ENCODE results near the gene SUMO3. TPM values are rescaled to one million over a fixed set of nuclear protein-coding genes. Genes with fewer than 3 reads are reported as not detected.

The SUMO3 gene
- total and polyA plus RNA-seq, 3 donors from 2014 or later = 69.9 to 93.0 (median 87.9) TPM

- no peaks in the 10 kb centered on the region for H3K9me3 ChIP-seq
- intact Hi-C loops (cut with DNase I; ENCODE audit: low total_unique reads) = loop anchor here (10.0 kb wide), 1 partner anchor 276 kb away; no protein-coding TSS in a partner anchor
- no peaks in the 10 kb centered on the region for H3K36me3 ChIP-seq (ENCODE audit: low read depth, missing control alignments)
- no peak for TF ChIP-seq POLR2A (IDR thresholded peaks at IDR 0.05)
- TF ChIP-seq, protein P1, sequence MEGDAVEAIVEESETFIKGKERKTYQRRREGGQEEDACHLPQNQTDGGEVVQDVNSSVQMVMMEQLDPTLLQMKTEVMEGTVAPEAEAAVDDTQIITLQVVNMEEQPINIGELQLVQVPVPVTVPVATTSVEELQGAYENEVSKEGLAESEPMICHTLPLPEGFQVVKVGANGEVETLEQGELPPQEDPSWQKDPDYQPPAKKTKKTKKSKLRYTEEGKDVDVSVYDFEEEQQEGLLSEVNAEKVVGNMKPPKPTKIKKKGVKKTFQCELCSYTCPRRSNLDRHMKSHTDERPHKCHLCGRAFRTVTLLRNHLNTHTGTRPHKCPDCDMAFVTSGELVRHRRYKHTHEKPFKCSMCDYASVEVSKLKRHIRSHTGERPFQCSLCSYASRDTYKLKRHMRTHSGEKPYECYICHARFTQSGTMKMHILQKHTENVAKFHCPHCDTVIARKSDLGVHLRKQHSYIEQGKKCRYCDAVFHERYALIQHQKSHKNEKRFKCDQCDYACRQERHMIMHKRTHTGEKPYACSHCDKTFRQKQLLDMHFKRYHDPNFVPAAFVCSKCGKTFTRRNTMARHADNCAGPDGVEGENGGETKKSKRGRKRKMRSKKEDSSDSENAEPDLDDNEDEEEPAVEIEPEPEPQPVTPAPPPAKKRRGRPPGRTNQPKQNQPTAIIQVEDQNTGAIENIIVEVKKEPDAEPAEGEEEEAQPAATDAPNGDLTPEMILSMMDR (IDR thresholded peaks at IDR 0.05) = no peak
- H3K27ac ChIP-seq = no peak overlapping the region
- WGBS, 2 donors = 97 to 98% methylated on average over 3 of the region's 3 CpGs
- DNase-seq = no peak
- H3K4me1 ChIP-seq = no peaks in the 10 kb centered on the region
- H3K4me3 ChIP-seq = no peak overlapping the region
- no peaks in the 10 kb centered on the region for H3K27me3 ChIP-seq
Measured at GRCh38 chr21:44790368-44790767, 27.5 kb downstream of the SUMO3 start.

- H3K4me1 ChIP-seq = no peaks in the 10 kb centered on the region
- no peak overlapping the region for H3K27ac ChIP-seq
- no peak for TF ChIP-seq POLR2A (IDR thresholded peaks at IDR 0.05)
- TF ChIP-seq, protein P1 (IDR thresholded peaks at IDR 0.05) = no peak
- WGBS, 2 donors = 87 to 100% methylated on average over 1 of the region's 1 CpG
- H3K9me3 ChIP-seq = no peaks in the 10 kb centered on the region
- DNase-seq = no peak
- no peak overlapping the region for H3K4me3 ChIP-seq
- no peaks in the 10 kb centered on the region for H3K27me3 ChIP-seq
- intact Hi-C loops (cut with DNase I; ENCODE audit: low total_unique reads) = loop anchor here (10.0 kb wide), 1 partner anchor 275 kb away; no protein-coding TSS in a partner anchor
- H3K36me3 ChIP-seq (ENCODE audit: low read depth, missing control alignments) = no peaks in the 10 kb centered on the region
Measured at GRCh38 chr21:44789880-44790279, 28.0 kb downstream of the SUMO3 start.

DNA sequence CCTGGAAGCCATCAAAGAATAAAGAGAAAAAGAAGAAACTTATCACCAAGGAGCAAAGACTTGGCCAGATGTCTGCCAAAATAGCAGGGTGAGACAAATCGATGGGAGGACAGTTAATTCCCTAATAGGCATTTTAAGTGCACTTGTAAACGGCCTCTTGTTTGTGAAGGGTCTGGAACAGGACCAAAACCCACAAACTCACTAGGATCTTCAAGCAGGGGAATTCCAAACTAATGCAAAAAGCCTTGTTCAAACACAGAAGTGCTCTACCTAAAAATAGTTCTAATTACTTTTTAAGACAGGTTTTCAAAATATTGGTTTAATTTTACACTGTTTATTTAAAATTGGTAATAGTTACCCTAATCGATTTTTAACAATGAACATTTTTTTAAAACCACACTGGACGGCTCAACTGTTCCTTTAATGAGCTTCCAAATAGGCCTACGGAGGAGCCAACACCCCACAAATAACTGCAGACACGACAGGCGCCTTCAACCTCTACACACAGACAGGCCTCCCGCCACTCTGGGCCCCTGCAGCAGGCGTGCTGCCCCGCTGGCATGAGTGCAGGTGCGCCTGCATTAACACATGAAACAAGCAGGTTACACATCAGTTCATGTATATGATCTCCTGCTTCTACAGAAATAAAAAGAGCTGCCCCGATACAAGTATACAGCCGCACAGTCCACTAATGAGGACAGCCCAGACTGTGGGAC lies 32.1 kb downstream of the SUMO3 start:
- intact Hi-C loops (cut with DNase I; ENCODE audit: low total_unique reads) = no loop called here
- WGBS, 2 donors = 79 to 81% methylated on average over 13 of the region's 13 CpGs
- Histone ChIP-seq H3K4me3 (no peak overlapping the region), H3K36me3 (ENCODE audit: low read depth, missing control alignments) (no peaks in the 10 kb centered on the region), H3K27me3 (no peaks in the 10 kb centered on the region), H3K27ac (no peak overlapping the region), H3K4me1 (peaks cover 1% of the 10 kb centered on the region), H3K9me3 (no peaks in the 10 kb centered on the region)
- no peak for DNase-seq
- TF ChIP-seq POLR2A (IDR thresholded peaks at IDR 0.05) = no peak
- TF ChIP-seq, protein P1 (IDR thresholded peaks at IDR 0.05) = no peak

DNA sequence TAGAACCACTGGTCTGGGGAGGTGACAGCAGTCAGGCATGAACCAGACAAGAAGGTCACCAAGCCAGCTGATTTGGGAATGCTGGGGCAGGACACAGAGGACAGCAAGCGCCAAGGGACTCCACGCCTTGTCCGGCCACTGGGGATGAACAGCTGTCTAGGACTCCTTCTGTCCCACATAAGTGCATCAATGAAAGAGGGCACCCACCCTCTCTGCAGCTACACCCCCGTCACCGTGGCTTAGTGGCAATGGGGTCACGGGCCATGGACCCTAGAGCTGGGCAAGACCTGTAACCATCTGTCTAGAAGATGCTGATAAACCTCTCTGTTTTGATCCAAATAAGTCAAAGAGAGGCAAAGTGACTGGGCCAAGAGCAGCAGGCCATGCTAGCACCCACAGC lies 33.1 kb downstream of the SUMO3 start:
- 93 to 97% methylated on average over 6 of the region's 6 CpGs for whole genome bisulfite sequencing, 2 donors
- H3K36me3 ChIP-seq (ENCODE audit: low read depth, missing control alignments) = no peaks in the 10 kb centered on the region
- intact Hi-C loops (cut with DNase I; ENCODE audit: low total_unique reads) = no loop called here
- H3K4me3 ChIP-seq = no peak overlapping the region
- no peaks in the 10 kb centered on the region for H3K9me3 ChIP-seq
- no peak overlapping the region for H3K27ac ChIP-seq
- peaks cover 5% of the 10 kb centered on the region for H3K4me1 ChIP-seq
- TF ChIP-seq POLR2A (IDR thresholded peaks at IDR 0.05) = no peak
- TF ChIP-seq, protein P1 (IDR thresholded peaks at IDR 0.05) = no peak
- DNase-seq = no peak
- H3K27me3 ChIP-seq = no peaks in the 10 kb centered on the region

Data from testis (tissue), 3 donors.